SK-N-MC (cell line): ENCODE measurements around the gene GSAP.

ENCODE experiments used
- DNase-seq: peaks from one replicate; pipeline ENCODE4 v3.0.0-alpha.2; 2011; ENCODE audit warnings: low read depth, low spot score
- H3K27ac ChIP-seq: fragments of 200-600 bp; sonication (generic); 2 replicates; pipeline ENCODE4 v1.5.1; 2016; ENCODE audit warnings: mixed run types
- H3K36me3 ChIP-seq: fragments of 200-600 bp; sonication (generic); 2 replicates; pipeline ENCODE4 v1.6.1; 2017; ENCODE audit warnings: antibody characterized with exemption, low read length, mixed read lengths; ENCODE audit not compliant: insufficient read depth
- H3K4me3 ChIP-seq: fragments of 200-600 bp; sonication (generic); 2 replicates; pipeline ENCODE4 v1.5.1; 2016
- H3K9ac ChIP-seq: fragments of 200-600 bp; sonication (generic); 2 replicates; pipeline ENCODE4 v1.8.0; 2017; ENCODE audit warnings: mixed run types, mixed read lengths; ENCODE audit not compliant: insufficient read length
- H3K9me3 ChIP-seq: fragments of 200-600 bp; sonication (generic); 2 replicates; pipeline ENCODE4 v1.6.1; 2017; ENCODE audit warnings: low read depth, mild to moderate bottlenecking, antibody characterized with exemption, low read length, moderate library complexity, mixed read lengths
- EZH2 ChIP-seq: fragments of 200-600 bp; sonication (generic); IDR thresholded peaks from one replicate; pipeline ENCODE4 v1.6.1; 2017; ENCODE audit warnings: antibody characterized with exemption
- FOXP2 ChIP-seq: optimal IDR thresholded peaks from 2 replicates; pipeline ENCODE3; 2011; ENCODE audit warnings: mild to moderate bottlenecking, moderate library complexity; ENCODE audit not compliant: insufficient read depth; ENCODE audit errors: extremely low read length, control extremely low read depth
- POLR2AphosphoS5 ChIP-seq: IDR thresholded peaks from 2 replicates; pipeline ENCODE4 v1.6.1; 2012; ENCODE audit warnings: mild to moderate bottlenecking, low read depth, low read length, borderline replicate concordance

The GSAP gene

DNA sequence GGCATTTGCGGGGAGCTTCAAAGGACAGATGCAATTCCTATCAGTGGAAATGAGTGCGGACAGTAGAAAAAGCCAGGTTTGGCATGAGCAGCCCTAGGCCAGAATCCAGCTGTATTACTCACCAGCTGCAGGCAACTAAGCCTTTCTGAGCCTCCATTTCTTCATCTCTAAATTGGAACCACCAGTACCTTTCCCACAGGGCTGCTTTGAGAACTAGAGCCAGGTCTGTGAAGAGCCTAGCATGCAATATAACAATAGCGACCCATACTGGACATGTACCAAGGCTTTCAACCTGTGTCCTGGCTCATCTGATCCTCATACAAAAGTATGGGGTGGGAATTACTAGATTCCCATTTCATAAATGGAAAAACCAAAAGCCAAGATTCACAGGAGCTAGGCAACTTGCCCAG lies 101.0 kb downstream of the GSAP start:
- no peak for DNase-seq
- no peaks in the 10 kb centered on the region for H3K36me3 ChIP-seq
- H3K27ac ChIP-seq: no peak overlapping the region
- no peak overlapping the region for H3K4me3 ChIP-seq
- no peaks in the 10 kb centered on the region for H3K9me3 ChIP-seq
- no peak for TF ChIP-seq FOXP2
- TF ChIP-seq POLR2AphosphoS5: no peak
- no peak for TF ChIP-seq EZH2
- H3K9ac ChIP-seq: no peak overlapping the region

GRCh38 chr7:77313876-77314480 lies 102.2 kb downstream of the GSAP start:
- no peak for TF ChIP-seq FOXP2
- no peak for TF ChIP-seq EZH2
- TF ChIP-seq POLR2AphosphoS5: no peak
- Histone ChIP-seq H3K36me3 (no peaks in the 10 kb centered on the region), H3K9ac (no peak overlapping the region), H3K9me3 (no peaks in the 10 kb centered on the region), H3K4me3 (no peak overlapping the region), H3K27ac (no peak overlapping the region)
- no peak for DNase-seq

- TF ChIP-seq POLR2AphosphoS5: no peak
- TF ChIP-seq FOXP2: no peak
- no peak for TF ChIP-seq EZH2
- Histone ChIP-seq H3K36me3 (no peaks in the 10 kb centered on the region), H3K4me3 (no peak overlapping the region), H3K9ac (no peak overlapping the region), H3K9me3 (no peaks in the 10 kb centered on the region), H3K27ac (no peak overlapping the region)
- DNase-seq: no peak
Observed at GRCh38 chr7:77313085-77313484, 103.1 kb downstream of the GSAP start.

GRCh38 chr7:77310982-77311381 lies 105.2 kb downstream of the GSAP start:
- TF ChIP-seq EZH2: no peak
- TF ChIP-seq FOXP2: no peak
- no peak for TF ChIP-seq POLR2AphosphoS5
- Histone ChIP-seq H3K4me3 (no peak overlapping the region), H3K36me3 (no peaks in the 10 kb centered on the region), H3K27ac (no peak overlapping the region), H3K9me3 (no peaks in the 10 kb centered on the region), H3K9ac (no peak overlapping the region)
- no peak for DNase-seq

GRCh38 chr7:77309714-77310220 lies 106.4 kb downstream of the GSAP start:
- Histone ChIP-seq H3K36me3 (no peaks in the 10 kb centered on the region), H3K9ac (no peak overlapping the region), H3K4me3 (no peak overlapping the region), H3K9me3 (no peaks in the 10 kb centered on the region), H3K27ac (no peak overlapping the region)
- no peak for TF ChIP-seq EZH2
- TF ChIP-seq POLR2AphosphoS5: no peak
- TF ChIP-seq FOXP2: no peak
- no peak for DNase-seq

GRCh38 chr7:77308792-77309191 lies 107.4 kb downstream of the GSAP start:
- no peak overlapping the region for H3K4me3 ChIP-seq
- DNase-seq: no peak
- TF ChIP-seq EZH2 (no peak), POLR2AphosphoS5 (no peak), FOXP2 (no peak)
- H3K27ac ChIP-seq: no peak overlapping the region
- H3K36me3 ChIP-seq: no peaks in the 10 kb centered on the region
- no peak overlapping the region for H3K9ac ChIP-seq
- H3K9me3 ChIP-seq: no peaks in the 10 kb centered on the region

GRCh38 chr7:77306231-77307067 lies 109.7 kb downstream of the GSAP start:
- no peak overlapping the region for H3K27ac ChIP-seq
- no peaks in the 10 kb centered on the region for H3K9me3 ChIP-seq
- TF ChIP-seq EZH2 (no peak), FOXP2 (no peak), POLR2AphosphoS5 (no peak)
- no peak overlapping the region for H3K9ac ChIP-seq
- no peaks in the 10 kb centered on the region for H3K36me3 ChIP-seq
- DNase-seq: no peak
- H3K4me3 ChIP-seq: no peak overlapping the region

DNA sequence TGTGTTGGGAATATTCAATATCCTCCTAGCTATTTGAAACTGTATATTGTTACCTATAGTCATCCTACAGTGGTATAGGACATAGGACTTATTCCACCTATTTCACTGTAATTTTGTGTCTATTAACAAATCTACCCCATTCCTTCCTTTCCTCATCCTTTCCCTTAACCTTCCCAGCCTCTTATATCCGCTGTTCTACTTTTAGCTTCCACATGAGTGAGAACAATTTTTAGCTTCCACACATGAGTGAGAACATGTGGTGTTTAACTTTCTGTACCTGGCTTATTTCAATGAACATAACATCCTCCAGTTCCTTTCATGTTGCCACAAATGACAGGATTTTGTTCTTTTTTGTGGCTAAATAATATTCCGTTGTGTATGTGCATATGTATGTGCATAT lies 120.6 kb downstream of the GSAP start:
- H3K4me3 ChIP-seq: no peak overlapping the region
- no peak overlapping the region for H3K27ac ChIP-seq
- H3K9ac ChIP-seq: no peak overlapping the region
- DNase-seq: no peak
- no peaks in the 10 kb centered on the region for H3K9me3 ChIP-seq
- no peak for TF ChIP-seq POLR2AphosphoS5
- TF ChIP-seq FOXP2: no peak
- no peak for TF ChIP-seq EZH2
- no peaks in the 10 kb centered on the region for H3K36me3 ChIP-seq

GRCh38 chr7:77293046-77293445 lies 123.1 kb downstream of the GSAP start:
- no peak overlapping the region for H3K27ac ChIP-seq
- H3K9ac ChIP-seq: no peak overlapping the region
- no peak for TF ChIP-seq FOXP2
- TF ChIP-seq POLR2AphosphoS5: no peak
- TF ChIP-seq EZH2: no peak
- no peak overlapping the region for H3K4me3 ChIP-seq
- DNase-seq: no peak
- H3K36me3 ChIP-seq: no peaks in the 10 kb centered on the region
- H3K9me3 ChIP-seq: no peaks in the 10 kb centered on the region
